H54 (cell line): ENCODE results near the gene PIGC.
A peak's percentile ranks its signal among the peaks of the same experiment; 100 is the strongest.
"Not testable (repeated sequence)": the region's sequence is repeated elsewhere in the genome, so short reads cannot be mapped to it uniquely, and the experiment has no call there.

Experiments
- DNase-seq: peaks from one replicate; pipeline ENCODE4 v3.0.0; 2011; ENCODE audit warnings: low spot score, mixed read lengths; ENCODE audit not compliant: insufficient read length
- FAIRE-seq: peaks from 3 replicates; lab custom pipeline; 2011; peaks lifted over from hg19 to GRCh38; lab: Jason Lieb, UNC
- POLR2A ChIP-seq: IDR thresholded peaks from 2 replicates; pipeline ENCODE4 v1.6.1; 2011; ENCODE audit warnings: low read depth, mild to moderate bottlenecking, low read length

The PIGC gene

DNA sequence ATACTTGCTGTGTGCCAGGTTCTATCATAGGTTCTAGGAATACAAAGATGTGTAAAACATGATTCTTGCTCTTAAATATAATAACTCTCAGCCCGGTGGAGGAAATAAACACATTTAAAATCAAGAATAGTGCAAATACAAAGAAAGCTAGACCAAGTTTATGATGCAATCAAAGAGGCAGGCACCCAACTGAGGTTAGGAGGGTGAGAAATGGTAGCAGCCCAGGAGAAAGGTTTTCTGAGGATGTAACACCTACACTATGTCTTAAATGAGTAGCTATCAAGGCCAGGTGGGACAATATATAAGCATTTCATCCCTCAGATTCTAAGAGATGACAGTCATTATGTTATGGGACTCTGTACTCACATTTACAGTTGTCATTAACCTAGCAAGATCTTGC, 9.7 kb upstream of the PIGC start:
- FAIRE-seq (no peak), DNase-seq (no peak)
- TF ChIP-seq POLR2A = no peak

DNA sequence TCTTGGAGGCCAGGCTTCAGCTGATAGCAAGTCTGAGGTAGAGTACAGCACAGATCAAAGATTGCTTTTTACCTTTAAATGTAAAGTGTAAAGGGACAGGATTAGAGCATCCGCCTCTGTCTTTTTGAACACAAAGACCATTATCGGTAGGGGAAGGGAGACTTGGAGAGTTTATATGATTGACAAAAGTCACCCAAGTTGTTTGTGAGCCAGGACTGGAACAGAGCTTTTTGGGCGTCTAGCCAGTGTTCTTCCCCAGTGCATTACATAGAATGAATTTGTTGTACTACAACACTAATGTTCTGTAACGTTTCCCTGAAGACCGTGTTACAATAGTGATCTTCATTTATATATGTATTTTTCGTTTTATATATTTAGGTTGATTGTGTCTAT, 9.3 kb upstream of the PIGC start:
- FAIRE-seq = no peak
- DNase-seq = no peak
- TF ChIP-seq POLR2A = no peak

DNA sequence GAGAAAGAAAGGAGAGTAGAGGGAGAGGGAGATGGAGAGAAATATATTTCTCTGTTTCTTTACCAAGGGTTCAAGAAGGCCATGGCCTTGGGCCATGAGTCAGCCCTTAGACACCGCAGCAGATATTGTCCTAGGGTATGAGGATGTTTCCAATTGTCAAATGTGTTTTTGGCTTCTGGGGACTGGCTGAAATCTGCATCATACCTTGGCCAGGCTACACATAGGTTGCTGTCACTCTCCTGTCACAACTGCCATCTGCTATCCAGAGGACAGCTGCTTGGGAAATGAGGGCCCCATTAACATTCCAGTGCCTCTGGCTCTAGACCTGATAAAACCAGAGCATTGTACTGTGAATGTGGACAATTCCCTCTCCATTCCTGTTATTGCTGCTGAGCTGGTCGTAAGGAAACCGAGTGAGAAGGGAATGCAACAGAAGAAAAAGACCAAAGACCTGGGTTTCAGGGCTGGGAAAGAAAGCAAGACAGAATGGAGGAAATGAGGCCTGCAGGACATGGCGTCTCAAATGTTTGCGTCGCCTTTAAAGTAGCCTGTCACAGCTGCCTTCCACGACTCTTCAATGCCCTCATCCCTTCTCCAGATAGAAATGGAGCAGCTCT, 8.8 kb upstream of the PIGC start:
- no peak for FAIRE-seq
- TF ChIP-seq POLR2A = no peak
- DNase-seq = no peak

GRCh38 chr1:172451002-172451443, 7.2 kb upstream of the PIGC start:
- FAIRE-seq (no peak), DNase-seq (no peak)
- TF ChIP-seq POLR2A = no peak

DNA sequence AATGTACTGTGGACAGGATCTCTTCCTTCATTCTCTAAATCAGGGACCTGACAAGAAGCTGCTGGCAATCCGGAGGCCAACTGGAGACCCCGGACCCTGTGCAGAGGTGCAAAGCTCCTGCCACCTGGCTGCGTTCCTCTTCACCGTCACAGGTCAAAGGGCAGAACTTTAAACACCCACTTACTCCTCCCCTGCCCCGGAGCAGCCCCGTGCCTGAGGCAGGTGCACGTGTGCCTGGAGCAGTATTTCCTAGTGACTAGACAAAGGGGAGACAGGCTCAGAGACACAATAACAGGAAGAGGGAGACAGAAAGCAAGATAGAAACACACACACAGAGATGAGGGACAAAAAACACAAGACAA, 6.6 kb upstream of the PIGC start:
- no peak for FAIRE-seq

DNA sequence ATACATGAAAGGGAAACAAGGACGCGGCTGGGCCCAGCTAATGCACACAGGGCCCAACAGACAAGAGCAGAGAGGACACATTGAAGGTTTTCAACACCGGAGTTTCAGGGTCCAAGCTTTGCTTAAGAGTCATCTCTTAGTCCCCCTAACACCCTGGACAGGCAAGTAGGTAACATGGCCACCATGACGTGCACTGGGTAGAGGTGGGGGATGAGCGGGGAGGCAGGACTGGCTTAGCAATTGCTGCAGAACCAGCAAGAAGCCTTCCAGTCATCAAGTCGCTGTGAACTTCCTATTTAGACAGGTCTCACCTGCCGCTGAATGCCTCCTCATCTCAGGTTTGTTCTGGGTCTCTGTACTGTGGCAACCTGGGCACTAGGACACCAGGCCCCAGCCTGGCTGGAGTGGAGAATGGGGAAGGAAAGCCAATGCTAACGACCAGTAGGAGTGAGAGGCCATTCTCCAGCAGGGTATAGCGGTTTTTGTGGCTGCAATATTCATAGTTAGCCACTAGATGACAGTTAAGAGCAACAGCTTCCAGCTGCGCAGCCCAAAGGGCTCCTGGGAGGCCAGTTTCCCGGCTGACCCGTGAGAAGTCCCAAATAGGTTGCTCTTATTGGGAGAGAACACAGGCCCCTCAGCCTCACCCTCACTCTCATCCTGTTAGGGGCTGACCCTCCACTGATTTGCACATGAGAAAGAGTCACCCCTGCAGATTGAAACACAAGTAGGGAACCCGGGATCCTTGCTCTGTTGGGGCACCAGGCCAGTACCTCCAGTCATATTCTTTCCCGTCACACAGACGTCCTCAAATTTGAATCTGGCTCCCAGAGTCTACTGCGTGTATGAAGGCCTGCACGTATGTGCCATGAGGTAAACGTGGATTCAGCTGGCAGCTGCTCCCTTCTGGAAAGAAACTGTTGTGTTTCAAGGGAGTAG, 6.0 kb upstream of the PIGC start:
- DNase-seq (peak; percentile 52), FAIRE-seq (no peak)
- no peak for TF ChIP-seq POLR2A

More for the DNA sequence above, 6.6 kb upstream of the PIGC start:
- DNase-seq = no peak
- TF ChIP-seq POLR2A = no peak

- DNase-seq = no peak
- TF ChIP-seq POLR2A = no peak
- FAIRE-seq = no peak
These were observed 5.2 kb upstream of the PIGC start for GRCh38 chr1:172448995-172449584.

- FAIRE-seq (no peak), DNase-seq (no peak)
- TF ChIP-seq POLR2A = no peak
These were observed 3.8 kb upstream of the PIGC start for GRCh38 chr1:172447641-172448040.

DNA sequence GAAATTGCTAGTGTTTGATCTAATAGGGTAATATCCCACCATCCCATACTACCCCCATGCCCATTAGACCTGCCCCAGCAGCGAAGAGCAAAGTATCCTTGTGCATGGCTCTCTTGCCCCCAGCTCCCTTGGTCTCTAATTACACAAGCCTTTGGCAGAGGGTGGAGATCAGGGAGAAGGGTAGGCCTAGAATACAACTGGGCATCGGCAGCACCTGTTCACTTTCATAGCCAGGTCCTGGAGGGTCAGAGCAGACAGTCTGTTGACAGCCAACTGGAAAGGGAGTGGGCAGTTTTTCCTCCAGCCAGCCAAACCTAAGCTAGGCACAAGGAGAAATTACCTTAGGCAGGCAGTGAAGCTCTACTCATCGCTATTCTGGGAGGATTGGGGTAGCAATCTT, 2.7 kb upstream of the PIGC start:
- FAIRE-seq = no peak
- DNase-seq = no peak
- TF ChIP-seq POLR2A = no peak

- FAIRE-seq = no peak
- no peak for TF ChIP-seq POLR2A
- no peak for DNase-seq
These were observed 865 bp downstream of the PIGC start for GRCh38 chr1:172442843-172443565.

DNA sequence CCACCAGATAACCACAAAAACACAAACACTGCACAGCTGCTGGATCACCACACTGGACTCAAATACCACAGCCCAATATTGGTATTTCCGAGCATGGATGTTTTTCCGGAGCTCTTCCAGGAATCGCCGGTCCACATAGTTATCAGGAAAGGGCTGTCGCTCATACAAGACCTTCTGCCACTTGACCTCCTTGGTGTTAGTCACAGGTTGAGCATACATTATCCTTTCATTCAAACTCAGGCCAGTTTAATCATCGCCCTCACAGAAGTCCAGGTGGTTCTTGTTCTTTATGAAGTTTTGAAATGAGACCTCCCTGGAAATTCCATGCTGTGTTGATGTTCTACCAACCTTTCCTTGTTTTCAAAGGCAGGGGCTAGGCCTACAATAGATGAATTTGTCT, 1.5 kb downstream of the PIGC start:
- no peak for TF ChIP-seq POLR2A
- DNase-seq = no peak
- no peak for FAIRE-seq

GRCh38 chr1:172437183-172437582, 6.7 kb downstream of the PIGC start:
- DNase-seq, FAIRE-seq: not testable (repeated sequence)

DNA sequence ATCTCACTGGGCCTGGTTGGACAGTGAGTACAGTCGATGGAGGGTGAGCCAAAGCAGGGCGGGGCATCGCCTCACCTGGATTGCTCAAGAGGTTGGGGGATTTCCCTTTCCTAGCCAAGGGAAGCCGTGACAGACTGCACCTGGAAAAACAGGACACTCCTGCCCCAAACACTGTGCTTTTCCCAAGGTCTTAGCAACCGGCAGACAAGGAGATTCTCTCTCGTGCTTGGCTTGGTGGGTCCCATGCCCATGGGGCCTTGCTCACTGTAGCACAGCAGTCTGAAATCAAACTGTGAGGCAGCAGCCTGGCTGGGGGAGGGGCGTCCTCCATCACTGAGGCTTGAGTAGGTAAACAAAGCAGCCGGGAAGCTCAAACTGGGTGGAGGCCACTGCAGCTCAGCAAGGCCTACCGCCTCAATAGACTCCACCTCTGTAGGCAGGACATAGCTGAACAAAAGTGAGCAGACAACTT, 12.1 kb downstream of the PIGC start:
- DNase-seq = no peak
- FAIRE-seq = no peak
- TF ChIP-seq POLR2A = no peak

DNA sequence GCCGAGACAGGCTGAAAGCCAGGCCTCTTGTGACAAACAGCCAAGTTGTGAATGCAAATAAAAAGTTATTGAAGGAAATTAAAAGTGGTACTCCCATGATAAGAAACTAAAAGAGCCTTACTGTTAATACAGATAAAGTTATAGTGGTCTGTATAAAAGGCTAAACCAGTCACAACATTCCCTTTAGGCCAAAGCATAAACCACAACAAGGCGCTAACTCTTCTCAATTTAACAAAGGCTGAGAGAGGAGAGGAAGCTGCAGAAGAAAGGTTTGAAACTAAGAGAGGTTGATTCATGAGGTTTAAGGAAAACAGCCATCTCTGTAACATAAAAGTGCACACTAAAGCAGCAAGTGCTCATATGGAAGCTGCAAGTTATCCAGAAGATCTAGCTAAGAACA, 12.7 kb downstream of the PIGC start:
- TF ChIP-seq POLR2A = no peak
- DNase-seq = no peak
- no peak for FAIRE-seq

- FAIRE-seq = no peak
- TF ChIP-seq POLR2A = no peak
- DNase-seq = no peak
These were observed 13.8 kb downstream of the PIGC start for GRCh38 chr1:172430128-172430454.
